ENCODE data around the gene NAV2.

GRCh38 chr11:19744130-19744529, 31.5 kb downstream of the NAV2 start:
- TF ChIP-seq, protein P1, sequence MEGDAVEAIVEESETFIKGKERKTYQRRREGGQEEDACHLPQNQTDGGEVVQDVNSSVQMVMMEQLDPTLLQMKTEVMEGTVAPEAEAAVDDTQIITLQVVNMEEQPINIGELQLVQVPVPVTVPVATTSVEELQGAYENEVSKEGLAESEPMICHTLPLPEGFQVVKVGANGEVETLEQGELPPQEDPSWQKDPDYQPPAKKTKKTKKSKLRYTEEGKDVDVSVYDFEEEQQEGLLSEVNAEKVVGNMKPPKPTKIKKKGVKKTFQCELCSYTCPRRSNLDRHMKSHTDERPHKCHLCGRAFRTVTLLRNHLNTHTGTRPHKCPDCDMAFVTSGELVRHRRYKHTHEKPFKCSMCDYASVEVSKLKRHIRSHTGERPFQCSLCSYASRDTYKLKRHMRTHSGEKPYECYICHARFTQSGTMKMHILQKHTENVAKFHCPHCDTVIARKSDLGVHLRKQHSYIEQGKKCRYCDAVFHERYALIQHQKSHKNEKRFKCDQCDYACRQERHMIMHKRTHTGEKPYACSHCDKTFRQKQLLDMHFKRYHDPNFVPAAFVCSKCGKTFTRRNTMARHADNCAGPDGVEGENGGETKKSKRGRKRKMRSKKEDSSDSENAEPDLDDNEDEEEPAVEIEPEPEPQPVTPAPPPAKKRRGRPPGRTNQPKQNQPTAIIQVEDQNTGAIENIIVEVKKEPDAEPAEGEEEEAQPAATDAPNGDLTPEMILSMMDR (IDR thresholded peaks at IDR 0.05) = no peak
- TF ChIP-seq POLR2A (IDR thresholded peaks at IDR 0.05) = no peak
